GM12892 (cell line): ENCODE data around the gene WDR1.
A peak's percentile ranks its signal among the peaks of the same experiment; 100 is the strongest.

Source experiments
- POLR2A ChIP-seq: IDR thresholded peaks from 2 replicates; pipeline ENCODE4 v1.6.1; 2011; ENCODE audit warnings: low read depth, low read length, control low read depth
- POLR2AphosphoS5 ChIP-seq: IDR thresholded peaks from 2 replicates; pipeline ENCODE4 v1.6.1; 2011; ENCODE audit warnings: low read depth, low read length, control low read depth
- TAF1 ChIP-seq: IDR thresholded peaks from 2 replicates; pipeline ENCODE4 v1.6.1; 2011; ENCODE audit warnings: low read depth, mild to moderate bottlenecking, control low read depth, low read length, borderline replicate concordance

GRCh38 chr4:10074767-10075105 lies 41.9 kb downstream of the WDR1 start:
- TF ChIP-seq TAF1: no peak
- 0 out of 2 replicates have a peak, but pooled peaks have one; percentile 33 for TF ChIP-seq POLR2A
- TF ChIP-seq POLR2AphosphoS5: peak; percentile 79
